ENCODE results near the gene TENT4B.

DNA sequence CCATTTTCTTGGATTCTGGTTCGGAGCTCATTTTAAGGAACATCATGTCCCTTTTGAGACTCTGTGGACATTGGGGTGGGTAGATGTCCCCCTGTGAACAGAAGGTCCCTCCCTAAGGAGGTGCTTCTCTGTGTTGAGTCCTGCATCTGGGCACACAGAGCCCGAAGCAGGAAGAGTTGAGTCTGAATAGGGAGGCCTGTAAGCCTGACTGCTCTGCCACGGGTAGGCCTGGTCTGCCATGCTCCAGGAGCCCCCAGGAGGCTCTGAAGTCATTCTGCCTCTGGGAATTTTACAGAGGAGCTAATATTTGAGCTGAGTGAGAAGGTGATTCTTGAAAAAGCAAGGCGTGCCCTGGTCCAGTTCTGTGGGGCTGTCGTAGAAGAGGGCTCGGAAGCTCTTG, 50.6 kb downstream of the TENT4B start:
- TF ChIP-seq, protein P1, sequence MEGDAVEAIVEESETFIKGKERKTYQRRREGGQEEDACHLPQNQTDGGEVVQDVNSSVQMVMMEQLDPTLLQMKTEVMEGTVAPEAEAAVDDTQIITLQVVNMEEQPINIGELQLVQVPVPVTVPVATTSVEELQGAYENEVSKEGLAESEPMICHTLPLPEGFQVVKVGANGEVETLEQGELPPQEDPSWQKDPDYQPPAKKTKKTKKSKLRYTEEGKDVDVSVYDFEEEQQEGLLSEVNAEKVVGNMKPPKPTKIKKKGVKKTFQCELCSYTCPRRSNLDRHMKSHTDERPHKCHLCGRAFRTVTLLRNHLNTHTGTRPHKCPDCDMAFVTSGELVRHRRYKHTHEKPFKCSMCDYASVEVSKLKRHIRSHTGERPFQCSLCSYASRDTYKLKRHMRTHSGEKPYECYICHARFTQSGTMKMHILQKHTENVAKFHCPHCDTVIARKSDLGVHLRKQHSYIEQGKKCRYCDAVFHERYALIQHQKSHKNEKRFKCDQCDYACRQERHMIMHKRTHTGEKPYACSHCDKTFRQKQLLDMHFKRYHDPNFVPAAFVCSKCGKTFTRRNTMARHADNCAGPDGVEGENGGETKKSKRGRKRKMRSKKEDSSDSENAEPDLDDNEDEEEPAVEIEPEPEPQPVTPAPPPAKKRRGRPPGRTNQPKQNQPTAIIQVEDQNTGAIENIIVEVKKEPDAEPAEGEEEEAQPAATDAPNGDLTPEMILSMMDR (IDR thresholded peaks at IDR 0.05; ENCODE audit: low read depth, low read length, poor library complexity, severe bottlenecking): no peak
- TF ChIP-seq EZH2phosphoT487 (IDR thresholded peaks at IDR 0.05; ENCODE audit: borderline replicate concordance, low read length): no peak
